Measurements from ENCODE around the gene PKNOX1.
"Not testable (repeated sequence)": the region's sequence is repeated elsewhere in the genome, so short reads cannot be mapped to it uniquely, and the experiment has no call there.

Gene PKNOX1

GRCh38 chr21:43034826-43035225 lies 60.5 kb downstream of the PKNOX1 start:
- no peak for DNase-seq (ENCODE audit: low read depth)
- TF ChIP-seq, protein P1, sequence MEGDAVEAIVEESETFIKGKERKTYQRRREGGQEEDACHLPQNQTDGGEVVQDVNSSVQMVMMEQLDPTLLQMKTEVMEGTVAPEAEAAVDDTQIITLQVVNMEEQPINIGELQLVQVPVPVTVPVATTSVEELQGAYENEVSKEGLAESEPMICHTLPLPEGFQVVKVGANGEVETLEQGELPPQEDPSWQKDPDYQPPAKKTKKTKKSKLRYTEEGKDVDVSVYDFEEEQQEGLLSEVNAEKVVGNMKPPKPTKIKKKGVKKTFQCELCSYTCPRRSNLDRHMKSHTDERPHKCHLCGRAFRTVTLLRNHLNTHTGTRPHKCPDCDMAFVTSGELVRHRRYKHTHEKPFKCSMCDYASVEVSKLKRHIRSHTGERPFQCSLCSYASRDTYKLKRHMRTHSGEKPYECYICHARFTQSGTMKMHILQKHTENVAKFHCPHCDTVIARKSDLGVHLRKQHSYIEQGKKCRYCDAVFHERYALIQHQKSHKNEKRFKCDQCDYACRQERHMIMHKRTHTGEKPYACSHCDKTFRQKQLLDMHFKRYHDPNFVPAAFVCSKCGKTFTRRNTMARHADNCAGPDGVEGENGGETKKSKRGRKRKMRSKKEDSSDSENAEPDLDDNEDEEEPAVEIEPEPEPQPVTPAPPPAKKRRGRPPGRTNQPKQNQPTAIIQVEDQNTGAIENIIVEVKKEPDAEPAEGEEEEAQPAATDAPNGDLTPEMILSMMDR (IDR thresholded peaks at IDR 0.05; ENCODE audit: control insufficient read depth, extremely low read depth, insufficient read depth): no peak
- H3K4me3 ChIP-seq (ENCODE audit: low read depth, low read length): no peak overlapping the region

DNA sequence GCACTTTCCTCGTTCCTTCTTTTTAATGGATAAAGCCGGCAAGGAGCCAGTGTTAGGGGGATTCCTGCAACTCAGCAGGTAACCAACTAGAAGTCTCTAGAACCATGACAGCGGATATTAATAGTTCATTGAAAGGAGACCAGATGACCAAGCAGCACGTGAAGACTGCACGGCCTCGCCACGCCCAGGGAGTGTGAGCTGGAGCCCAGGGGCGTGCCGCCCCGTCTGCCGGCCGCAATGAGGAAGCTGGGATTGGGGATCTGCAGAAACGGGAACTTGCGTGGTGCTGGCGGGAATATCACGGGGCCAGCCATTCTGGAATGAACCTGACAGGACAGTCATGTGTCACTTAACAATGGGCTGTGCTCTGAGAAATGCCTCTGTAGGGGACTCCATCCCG lies 62.5 kb downstream of the PKNOX1 start:
- H3K4me3 ChIP-seq (ENCODE audit: low read depth, low read length); DNase-seq (ENCODE audit: low read depth): not testable (repeated sequence)

- not testable (repeated sequence) for H3K4me3 ChIP-seq (ENCODE audit: low read depth, low read length); DNase-seq (ENCODE audit: low read depth)
These were observed 63.7 kb downstream of the PKNOX1 start for GRCh38 chr21:43037918-43038658.

GRCh38 chr21:43038659-43039044 lies 64.3 kb downstream of the PKNOX1 start:
- not testable (repeated sequence) for DNase-seq (ENCODE audit: low read depth)

GRCh38 chr21:43042169-43042568 lies 67.8 kb downstream of the PKNOX1 start:
- H3K4me3 ChIP-seq (ENCODE audit: low read depth, low read length); DNase-seq (ENCODE audit: low read depth): not testable (repeated sequence)

More at GRCh38 chr21:43038659-43039044, 64.3 kb downstream of the PKNOX1 start:
- H3K4me3 ChIP-seq (ENCODE audit: low read depth, low read length): not testable (repeated sequence)

GRCh38 chr21:43043291-43043690 lies 68.9 kb downstream of the PKNOX1 start:
- not testable (repeated sequence) for H3K4me3 ChIP-seq (ENCODE audit: low read depth, low read length); DNase-seq (ENCODE audit: low read depth)

DNA sequence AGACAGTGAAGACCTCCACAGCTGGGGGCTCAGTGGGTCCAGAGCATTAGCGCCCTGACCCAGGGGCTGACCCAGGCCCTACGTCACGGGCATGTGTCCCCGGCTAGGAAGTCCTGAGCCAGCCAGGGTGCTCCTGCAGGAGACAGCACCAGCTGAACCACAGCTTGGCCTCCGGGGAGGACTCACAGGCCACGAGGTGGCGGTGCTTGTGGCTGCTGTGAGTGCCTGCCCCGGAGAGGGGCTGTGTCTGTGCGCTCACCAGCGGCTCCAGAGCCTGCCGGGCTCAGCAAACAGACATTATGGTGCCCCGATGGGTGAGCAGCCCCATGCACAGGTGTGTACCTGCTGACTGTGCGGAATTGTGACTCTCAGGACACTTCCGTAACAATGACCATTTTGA lies 70.2 kb downstream of the PKNOX1 start:
- DNase-seq (ENCODE audit: low read depth): not testable (repeated sequence)

GRCh38 chr21:43045165-43045875 lies 71.0 kb downstream of the PKNOX1 start:
- DNase-seq (ENCODE audit: low read depth): not testable (repeated sequence)

More for the DNA sequence above, 70.2 kb downstream of the PKNOX1 start:
- H3K4me3 ChIP-seq (ENCODE audit: low read depth, low read length): not testable (repeated sequence)

GRCh38 chr21:43045876-43046821 lies 71.8 kb downstream of the PKNOX1 start:
- not testable (repeated sequence) for DNase-seq (ENCODE audit: low read depth); H3K4me3 ChIP-seq (ENCODE audit: low read depth, low read length)

More at GRCh38 chr21:43045165-43045875, 71.0 kb downstream of the PKNOX1 start:
- H3K4me3 ChIP-seq (ENCODE audit: low read depth, low read length): not testable (repeated sequence)

- H3K4me3 ChIP-seq (ENCODE audit: low read depth, low read length); DNase-seq (ENCODE audit: low read depth): not testable (repeated sequence)
These were observed 78.8 kb downstream of the PKNOX1 start for GRCh38 chr21:43053112-43053511.

GRCh38 chr21:43062955-43063664 lies 88.7 kb downstream of the PKNOX1 start:
- DNase-seq (ENCODE audit: low read depth); H3K4me3 ChIP-seq (ENCODE audit: low read depth, low read length): not testable (repeated sequence)

DNA sequence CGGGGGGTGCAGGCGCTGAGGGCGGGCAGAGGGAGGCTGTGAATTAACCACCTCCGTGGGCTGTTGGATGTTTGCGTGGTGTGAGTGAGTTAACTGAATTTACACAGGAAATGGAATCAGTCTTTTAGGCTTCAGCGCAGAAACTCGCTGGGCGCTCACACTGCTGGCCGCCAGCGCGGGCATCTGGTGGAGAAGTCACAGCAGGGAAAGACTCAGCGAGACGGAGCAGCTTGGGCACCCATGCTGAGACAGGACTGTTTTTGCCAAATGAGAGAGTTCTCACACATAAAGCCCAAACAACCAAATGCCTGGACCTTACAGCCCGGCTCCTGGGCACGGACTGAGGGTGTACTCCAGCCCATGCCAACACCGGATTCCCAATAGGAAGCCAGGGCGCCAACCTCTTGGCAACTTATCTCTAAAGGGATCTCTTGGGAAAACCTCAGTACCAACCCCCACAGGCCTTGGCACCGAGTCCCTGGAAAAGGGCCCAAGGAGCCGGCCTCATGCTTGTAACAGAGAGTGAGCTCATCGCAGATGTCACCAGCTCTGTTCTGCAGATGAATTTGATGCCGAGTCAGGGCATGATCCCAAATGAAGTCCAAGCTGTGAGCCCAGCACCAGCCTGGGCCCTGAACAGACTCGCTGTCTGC lies 90.0 kb downstream of the PKNOX1 start:
- DNase-seq (ENCODE audit: low read depth); H3K4me3 ChIP-seq (ENCODE audit: low read depth, low read length): not testable (repeated sequence)

DNA sequence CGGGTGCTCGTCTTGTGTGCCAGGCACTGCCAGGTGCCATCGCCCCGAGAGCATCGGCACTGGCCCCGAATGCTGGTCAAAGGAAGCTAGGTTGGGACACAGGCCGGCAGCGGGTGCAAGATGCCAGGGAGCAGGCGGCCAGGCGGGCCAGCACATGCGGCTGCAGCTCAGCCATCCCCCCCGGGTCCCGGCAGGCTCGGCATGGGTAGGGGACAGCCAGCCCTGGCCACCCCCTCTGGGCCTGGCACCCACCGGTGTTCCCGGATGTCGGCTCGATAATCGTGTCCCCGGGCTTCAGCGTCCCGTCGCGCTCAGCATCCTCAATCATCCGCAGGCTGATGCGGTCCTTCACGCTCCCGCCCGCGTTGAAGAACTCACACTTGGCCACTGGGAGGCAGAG lies 91.6 kb downstream of the PKNOX1 start:
- not testable (repeated sequence) for DNase-seq (ENCODE audit: low read depth); H3K4me3 ChIP-seq (ENCODE audit: low read depth, low read length)

DNA sequence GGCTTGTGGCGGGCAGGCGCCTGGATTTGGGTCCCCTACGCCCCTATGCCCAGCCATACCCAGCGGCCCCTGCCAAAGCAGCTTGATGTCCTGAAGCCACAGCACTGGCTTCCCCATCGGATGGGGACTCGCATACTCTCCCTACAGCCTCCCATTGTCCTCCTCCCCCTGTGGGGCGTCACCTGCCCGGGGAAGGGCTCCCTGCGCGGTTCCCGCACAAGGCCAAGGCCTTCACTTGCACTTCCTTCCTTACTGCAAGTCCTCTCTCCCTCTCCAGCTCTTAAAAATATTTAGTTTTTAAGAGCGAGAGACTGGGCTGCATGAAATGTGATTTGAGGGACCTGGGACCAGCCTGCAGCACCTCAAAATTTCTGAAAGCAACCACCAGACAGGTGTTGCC lies 92.3 kb downstream of the PKNOX1 start:
- DNase-seq (ENCODE audit: low read depth); H3K4me3 ChIP-seq (ENCODE audit: low read depth, low read length): not testable (repeated sequence)

GRCh38 chr21:43068065-43068464 lies 93.7 kb downstream of the PKNOX1 start:
- H3K4me3 ChIP-seq (ENCODE audit: low read depth, low read length): not testable (repeated sequence)

DNA sequence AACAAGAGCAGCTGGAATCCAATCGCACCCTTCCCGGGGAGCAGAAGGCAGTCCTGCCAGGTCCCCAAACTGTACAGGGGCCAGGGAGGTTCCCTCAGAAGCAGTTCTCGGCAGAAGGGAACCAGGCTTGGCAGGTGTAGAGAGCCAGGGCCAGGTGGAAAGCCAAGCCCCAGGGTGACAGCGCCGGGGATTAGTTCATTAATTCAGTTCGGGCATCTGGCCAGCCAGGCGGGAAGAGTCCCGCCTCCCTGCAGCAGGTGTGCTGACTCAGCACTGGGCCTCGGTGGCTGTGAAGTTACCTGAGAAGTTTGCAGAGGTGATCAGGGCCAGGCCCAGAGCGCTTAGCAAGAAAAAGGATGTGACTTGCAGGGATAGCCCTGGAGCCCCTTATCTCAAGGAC lies 95.3 kb downstream of the PKNOX1 start:
- not testable (repeated sequence) for DNase-seq (ENCODE audit: low read depth); H3K4me3 ChIP-seq (ENCODE audit: low read depth, low read length)

More at GRCh38 chr21:43068065-43068464, 93.7 kb downstream of the PKNOX1 start:
- not testable (repeated sequence) for DNase-seq (ENCODE audit: low read depth)

GRCh38 chr21:43072742-43073141 lies 98.4 kb downstream of the PKNOX1 start:
- DNase-seq (ENCODE audit: low read depth): not testable (repeated sequence)

More at GRCh38 chr21:43072742-43073141, 98.4 kb downstream of the PKNOX1 start:
- not testable (repeated sequence) for H3K4me3 ChIP-seq (ENCODE audit: low read depth, low read length)

Measured in LNCaP clone FGC (cell line).